DMS53 treated with DMSO at 0.1 percent for 48 hours (cell line): Measurements from ENCODE around the gene TLE4.

Experiments used
- DNase-seq: peaks from one replicate; lab custom pipeline; 2025; ENCODE audit not compliant: unreplicated experiment; lab: John Stamatoyannopoulos, UW

The TLE4 gene

DNA sequence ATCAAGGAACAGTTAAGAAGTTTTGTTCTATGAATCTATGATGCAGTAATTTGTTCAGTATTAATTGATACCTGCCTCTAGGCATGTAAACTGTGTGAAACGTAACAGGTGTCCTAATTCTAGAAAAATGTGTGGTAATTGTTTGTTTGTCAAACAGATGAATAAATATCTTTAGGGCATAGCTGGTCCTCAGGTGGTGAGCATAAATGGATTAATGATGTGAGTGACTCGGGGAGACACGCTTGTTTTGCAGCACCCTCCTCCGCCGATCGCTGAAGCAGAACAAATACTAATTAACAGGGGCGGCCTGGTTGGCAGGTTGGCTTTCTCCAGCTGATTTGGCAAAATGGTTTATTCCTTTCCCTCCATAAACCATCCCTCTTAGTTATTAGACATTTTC is 88.8 kb downstream of the TLE4 start:
- DNase-seq, result no peak

DNA sequence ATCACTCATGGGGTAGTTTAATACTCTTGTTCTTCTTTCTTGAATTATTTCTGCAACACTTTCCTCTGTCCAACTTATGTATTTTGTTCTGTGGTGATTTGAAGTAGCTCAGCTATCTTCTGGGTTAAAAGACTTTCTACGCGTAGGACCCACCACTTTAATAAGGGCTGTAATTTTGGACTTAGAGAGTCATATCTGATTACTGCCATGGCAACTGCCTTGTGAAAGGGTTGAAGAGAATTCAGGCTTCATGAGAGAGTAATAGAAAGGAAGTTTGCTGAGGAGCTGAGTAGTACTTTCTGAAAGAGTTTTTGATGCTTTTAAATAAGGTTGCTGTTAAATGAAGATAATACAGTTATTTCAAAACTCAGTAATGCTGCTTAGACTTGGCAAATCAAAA is 89.5 kb downstream of the TLE4 start:
- DNase-seq, result no peak

DNA sequence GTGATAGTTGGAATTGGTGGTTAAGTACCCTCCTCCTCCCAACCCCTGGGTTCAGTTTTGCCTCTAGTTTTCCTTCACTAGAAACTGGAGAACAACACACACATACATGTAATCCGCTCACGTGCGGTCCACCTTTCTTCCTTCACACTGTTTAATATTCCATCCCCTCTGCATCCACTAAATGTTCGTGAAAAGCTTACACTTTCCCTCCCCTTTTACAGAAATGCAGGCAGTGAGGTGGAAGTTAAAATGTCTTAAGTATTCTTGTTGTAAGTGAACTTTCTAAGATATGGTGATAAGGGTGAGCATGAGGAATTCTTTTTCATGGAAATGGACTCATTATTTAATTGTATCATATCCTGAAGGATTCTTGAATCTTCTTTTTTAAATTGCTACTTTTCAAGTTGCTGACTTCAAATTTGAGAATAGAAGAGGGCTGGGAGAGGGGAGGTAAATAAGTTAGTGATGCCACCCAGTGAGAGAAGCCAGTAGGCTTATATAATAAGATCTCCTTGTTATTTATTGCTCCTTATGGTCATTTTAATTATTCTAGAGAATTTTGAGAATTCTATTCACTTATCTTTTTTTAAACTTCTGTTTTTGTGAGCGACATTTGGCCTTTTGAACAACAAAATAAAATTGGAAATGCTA is 90.2 kb downstream of the TLE4 start:
- no peak for DNase-seq

DNA sequence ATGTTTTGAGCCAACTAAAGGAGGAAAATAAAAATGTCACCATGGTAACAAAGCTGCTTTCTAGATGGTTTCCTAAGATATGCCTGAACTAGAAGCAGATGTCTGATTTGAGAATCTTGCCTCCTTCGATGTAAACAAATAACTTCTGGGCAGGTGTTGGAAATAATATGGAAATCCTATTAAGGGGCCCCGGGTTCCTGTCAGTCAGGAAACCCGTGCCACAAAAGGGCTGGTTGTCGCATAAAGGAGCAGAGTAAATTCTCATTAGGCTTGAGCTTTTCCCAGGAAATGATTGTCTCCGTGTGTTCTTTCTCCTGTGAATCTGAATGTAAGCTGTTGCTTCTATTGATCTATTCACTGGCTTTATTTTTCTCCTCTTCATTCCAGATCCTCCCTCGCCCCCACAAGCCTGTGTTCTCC is 90.8 kb downstream of the TLE4 start:
- no peak for DNase-seq

DNA sequence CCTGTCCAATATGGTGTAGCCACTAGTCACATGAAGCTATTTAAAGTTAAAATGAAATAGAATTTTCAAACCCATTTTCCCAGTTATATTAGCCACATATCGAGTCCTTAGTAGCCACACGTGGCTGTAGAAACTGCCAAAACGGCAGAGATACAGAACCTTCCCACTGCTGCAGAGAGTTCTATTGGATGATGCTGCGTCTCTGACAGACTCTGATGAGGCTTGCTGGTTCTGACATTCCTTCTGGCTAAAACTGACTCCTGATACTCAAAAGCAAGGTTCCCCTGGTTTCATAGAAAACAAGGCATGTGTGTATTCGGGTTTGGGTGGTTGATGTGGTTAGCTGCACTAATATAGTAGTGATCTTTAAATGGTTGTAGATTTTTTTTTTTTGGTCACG is 91.5 kb downstream of the TLE4 start:
- no peak for DNase-seq

DNA sequence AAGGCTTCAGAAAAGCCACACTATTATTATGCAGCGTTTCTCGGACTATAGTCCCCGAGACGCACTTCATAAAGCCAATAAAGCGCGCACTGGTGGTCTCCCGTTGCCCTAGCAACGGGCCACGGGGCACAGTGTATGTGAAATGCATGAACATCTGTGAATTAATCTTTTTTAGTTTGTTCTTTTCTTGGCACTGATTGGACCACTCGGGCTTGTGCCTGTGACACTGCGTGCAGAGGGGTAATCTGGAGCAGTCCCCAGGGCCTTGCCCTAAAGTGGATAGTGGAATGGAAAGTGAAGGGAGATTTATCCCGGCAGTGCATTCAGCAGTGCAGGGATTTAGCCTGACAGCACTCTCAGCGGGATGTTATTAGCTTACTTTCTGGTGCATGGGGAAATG is 92.1 kb downstream of the TLE4 start:
- no peak for DNase-seq

DNA sequence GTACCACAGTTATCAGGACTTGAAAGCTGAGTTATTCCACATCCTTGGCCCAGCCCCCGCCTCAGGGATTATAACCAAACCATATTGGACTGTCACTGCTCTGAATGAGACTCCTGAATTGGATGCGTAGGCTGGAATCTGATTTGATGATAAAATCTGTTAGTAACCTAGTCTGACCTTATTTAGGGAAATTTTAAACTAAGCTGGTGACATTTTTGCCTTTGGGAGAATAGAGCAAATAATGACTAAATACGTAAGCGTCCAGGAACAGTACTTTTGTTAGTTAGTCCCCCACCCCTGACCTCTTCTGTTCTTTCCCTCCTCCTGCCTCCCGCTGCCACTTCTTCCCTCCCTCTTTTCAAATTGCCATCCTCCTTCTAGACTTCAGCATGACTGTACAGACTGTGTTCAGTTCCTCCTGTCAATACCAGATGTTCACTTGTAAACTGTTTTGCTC is 92.6 kb downstream of the TLE4 start:
- no peak for DNase-seq

DNA sequence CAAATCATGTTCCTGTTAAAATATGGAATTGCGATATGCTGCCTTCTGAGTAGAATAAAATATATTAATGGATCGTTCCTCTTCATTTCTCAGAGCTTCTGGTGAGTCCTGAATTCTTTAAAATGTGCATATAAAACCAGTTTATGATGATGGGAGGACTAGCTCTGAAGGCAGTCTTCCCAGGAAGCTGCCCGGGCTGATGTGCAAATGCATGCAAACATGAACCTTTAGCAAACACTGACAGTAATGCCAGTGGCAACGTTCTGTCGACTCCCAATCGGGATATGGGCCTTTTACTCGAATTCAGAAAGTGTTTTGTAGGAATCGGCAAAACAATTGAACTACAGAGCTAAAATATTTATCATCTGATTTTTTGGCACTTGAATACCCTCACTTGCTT is 93.6 kb downstream of the TLE4 start:
- DNase-seq, result no peak

DNA sequence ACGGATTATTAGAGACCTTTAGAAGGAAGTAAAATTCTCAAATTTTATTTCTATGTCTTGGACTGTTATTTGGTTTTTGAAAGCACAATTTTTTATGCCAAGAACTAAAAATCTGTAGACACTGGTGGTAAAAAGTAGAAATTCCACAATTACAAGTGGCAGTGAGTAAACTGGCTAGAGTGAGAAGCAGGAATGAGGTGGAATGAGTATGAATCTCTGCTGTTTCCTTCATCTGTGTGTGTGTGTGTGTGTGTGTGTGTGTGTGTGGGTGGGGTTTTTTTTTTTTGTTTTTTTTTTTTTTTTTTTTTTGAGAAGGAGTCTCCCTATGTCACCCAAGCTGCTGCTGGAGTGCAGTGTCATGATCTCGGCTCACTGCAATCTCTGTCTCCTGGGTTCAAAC is 94.2 kb downstream of the TLE4 start:
- no peak for DNase-seq

DNA sequence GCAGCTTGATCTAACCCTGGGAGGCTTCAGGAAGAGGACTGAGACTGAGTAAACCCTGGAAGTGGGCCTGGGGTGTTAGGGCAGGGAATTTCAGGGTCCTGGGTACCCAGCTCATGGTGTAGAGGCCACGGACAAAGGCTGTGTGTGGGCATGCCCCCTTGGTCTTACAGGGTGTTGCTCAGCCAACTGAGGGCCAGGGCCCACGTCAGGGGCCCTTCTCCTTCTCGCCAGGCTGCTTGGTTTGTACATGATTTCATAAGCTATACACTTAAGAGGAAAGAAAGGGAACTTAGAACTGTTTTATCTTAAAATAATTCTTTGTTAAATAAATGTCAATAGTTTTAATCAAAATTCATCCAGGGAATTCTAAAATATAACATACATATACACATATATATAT is 95.4 kb downstream of the TLE4 start:
- no peak for DNase-seq

DNA sequence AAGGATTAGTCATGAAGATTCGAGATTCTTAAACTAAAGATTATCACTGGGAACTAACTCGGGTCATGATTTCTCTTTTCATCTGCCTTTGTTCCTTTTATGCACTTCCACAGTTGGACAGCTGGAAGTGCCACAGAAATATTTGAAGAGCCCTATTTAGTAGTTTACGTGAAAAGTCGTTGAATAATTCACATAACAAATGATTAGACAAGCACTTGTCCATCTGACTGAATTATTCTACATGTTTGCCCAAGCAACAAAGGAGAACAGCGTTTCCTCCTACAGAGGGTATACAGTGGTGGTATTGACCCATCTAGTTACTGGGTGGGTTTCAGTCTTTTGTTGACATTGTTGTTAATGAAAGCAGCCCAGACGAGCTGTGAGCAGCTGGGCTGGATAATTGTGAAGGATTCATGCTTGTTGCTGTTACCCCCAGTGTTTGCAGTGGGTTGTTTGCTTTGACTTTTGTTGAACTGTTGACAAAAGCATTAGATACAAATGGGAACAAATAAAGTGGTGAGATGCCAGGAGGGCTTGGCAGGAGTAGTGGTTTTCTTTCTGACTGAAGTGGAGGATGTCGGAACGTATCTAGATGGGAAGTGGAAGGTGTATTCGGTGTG is 96.2 kb downstream of the TLE4 start:
- DNase-seq, result peak; percentile 94

DNA sequence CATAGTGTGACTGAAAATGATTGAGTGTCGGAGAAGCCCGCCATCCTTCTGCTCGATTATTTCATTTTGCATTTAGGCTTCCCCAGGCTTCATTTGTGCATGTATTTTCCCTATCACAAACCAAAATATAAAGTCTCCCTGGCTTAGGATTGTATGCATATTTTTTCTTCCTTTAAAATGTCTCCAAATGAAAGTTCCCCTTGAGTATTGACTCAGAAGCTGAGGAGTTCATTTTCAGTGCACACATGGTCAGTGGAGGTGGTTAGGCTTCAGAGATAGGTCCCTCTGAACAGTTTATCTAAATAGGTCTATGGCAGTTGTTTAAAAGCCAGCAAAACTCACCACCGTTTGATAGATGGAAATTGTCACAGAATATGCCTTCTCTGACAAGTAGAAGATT is 97.2 kb downstream of the TLE4 start:
- DNase-seq, result no peak

DNA sequence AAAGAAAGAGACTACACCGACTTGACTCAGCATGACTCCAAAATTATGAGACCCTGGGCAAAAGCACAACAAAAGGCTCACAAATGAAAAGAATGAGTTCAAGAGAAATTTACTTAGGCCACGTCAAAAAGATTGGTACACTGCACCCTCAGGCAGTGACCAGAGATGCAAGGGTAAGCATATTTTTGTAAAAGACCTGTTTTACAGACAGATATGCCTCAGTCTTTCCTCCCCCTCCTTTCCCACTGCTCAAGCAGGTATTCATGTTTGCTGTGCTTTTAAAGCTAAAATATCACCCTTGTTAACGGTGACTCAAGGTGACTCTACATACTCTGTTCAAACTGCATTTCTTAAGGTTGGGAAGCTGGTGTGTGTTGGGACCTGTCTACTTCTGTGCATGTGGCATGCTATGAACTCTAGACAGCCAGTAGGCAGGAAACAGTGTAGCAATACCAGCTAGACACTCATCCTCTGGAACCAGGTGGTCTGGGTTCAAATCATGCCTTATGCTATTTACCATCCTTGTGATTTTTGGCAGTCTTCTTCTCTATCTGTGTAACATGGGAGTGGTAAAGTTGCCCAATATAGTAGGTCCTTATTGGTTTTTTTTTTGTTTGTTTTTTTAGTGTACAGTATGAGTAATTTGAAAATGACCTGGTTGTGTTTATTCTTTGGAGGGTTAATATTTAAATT is 98.7 kb downstream of the TLE4 start:
- no peak for DNase-seq

DNA sequence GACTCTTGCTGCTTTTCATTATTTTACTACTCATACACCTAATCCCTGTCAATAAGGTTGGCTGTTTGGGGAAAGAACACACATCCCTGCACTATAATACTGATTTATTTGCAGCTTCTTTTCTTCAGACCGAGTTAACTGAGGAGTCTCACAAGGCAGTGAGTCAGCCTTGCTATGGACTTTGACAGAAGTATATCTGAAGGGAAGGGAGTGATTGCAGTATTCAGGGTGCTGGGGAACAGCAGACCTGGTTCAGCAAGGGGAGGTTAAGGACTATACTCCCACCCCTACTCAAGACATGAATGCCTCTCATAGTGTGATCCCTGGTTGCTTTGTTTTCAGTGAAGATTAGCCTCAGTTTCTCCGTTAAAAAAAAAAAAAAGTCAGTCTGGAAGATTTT is 99.8 kb downstream of the TLE4 start:
- no peak for DNase-seq

DNA sequence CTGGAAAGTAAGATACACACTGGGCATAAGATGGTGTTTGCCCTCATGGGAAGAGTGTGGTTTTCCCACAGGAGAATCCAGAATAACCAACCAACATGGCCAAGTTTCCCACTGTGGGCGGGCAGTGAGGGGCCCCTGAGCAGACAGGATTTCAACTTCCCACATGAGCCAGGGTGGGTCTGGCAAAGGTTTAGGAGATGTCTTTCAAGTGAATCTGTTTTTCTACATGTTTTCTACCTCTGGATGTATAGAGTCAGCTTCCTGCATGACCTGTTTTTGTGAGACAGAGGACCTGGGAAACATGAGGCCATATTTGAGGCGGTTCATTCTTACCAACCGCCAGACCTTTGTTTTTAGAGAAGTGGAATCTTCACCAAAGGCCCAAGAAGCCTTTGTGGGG is 100.5 kb downstream of the TLE4 start:
- DNase-seq, result no peak

DNA sequence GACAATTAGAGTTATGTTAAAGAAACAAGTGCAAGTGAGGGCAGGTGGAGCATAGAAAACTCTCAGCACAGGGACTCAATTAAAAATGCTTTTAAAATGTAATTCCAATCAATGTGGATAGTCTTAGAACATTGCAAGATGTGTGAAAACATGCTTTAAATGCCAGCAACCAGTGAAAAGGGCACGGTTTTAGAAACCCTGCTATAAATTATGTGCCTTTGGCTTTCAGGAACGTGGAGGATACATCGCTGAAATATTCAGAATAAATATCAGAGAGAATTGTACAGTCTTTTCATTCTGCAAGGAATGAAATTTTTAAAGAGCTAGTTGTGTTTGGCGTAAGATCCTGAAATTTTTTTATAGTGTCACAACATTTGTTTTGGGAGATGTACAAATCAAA is 101.1 kb downstream of the TLE4 start:
- DNase-seq, result no peak

DNA sequence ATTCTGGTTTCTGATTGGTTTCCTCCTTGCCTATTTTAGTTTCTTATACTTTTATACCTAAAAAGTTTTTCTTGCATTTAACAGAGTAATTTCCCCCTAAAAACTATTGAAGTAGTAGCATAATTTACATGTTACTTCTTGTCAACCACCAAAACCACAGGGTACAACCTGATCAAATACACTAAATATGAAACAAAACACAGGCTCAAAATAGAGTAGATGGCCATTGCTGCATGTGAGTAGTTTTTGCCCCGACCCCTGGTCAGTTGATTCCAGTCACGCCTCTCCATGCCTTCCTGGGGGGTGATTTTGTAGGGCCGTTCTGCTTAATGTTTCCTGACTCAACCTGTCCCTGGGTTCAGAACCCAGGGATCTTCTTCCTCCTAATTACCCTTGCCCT is 101.8 kb downstream of the TLE4 start:
- no peak for DNase-seq

DNA sequence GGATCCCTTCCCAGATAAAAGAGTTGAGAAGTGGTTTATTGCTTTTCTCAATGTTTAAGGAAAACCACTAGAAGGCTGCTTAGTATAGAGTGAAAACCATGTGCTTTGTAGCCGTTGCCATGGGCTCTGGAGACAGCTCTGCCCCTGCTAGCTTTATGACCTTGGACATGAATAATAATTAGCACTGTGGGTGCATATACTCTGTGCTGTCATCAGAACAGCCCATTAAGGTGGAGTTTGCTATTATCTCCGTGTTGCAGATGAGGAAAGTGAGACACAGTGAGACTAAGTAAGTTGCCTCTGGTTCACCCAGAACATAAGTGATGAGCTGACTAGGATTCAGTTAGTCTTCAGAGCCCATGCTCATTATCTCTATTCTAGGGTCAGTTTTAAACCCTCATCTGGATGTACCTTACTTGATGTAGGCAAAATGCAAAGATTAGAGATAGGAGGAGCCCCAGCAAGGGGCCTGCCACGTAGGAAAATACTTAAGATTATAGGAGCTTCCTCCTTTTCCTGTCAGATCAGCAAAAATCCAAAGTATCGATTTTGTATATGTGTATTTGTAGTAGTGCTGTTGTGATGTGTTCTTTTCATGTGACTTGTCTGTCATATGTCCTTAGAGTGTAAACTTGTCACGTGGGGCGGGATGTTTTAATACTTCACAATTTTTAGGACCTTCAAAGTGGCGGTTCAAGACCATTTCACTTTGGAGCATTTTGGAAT is 102.5 kb downstream of the TLE4 start:
- DNase-seq, result no peak

DNA sequence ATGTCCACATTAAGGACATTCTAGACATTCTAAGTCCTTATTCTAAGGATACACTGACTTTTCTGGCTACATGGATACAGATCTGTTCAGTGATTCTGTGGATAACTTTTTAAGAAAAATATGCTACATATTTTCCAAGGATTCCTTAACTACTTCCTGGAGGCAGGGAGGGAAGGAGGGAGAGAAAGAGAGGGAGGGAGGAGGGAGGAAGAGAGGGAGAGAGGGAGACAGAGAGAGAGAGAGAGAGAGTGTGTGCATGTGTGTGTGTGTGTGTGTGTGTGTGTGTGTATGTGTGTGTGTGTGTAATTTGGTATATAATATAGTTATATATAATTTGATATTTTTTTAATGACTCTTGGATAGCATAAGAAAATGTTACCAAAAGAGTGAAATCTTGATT is 109.8 kb downstream of the TLE4 start:
- no peak for DNase-seq

DNA sequence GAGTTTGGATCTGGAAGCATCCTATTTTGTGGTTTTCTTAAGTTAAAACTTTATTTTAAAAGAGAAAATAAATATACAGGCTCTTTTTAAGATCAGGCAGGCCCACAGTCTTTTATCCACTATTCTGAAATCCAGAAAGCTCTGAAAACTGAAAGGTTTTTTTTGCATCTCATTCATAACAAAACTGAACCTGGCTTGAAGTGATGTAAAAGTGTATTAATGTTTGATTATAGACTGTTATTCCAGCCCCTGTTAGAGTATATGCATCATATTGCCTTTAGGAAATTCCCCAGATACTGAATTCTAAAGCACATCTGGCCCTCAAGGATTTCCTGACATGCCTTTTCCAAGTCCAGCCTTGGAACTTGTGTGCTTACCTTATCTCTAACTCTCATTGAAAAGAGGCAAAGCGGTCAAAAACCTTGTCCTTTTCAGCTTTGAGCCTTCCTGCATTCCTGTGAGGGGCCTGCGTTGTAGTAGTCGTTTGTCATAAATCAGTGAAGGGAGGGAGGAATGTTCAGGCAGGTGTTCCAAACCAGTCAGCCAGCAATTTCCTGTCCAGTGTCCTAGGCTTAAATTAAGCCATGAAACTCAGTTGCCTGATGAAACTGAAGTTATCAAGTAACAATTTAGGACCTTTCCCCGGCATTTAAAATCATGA is 110.4 kb downstream of the TLE4 start:
- DNase-seq, result no peak

DNA sequence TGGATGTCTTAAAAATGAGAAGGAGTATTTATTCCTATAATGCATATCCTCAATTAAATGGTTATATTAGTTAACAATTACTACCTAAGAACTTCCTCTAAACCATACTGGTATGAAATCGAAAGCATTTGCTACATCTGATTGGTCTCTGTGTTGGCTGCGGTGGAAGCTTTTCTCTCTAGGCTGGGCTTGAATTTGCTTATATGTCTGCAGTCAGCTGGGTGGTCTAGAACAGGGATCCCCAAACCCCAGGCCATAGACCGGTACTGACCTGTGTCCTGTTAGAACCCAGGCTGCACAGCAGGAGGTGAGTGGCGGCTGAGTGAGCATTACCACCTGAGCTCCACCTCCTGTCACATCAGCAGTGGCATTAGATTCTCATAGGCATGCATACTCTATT is 112.3 kb downstream of the TLE4 start:
- no peak for DNase-seq
